Left lobe of liver (tissue), 2 donors: Measurements from ENCODE around the gene HCK. TPM values are rescaled to one million over a fixed set of nuclear protein-coding genes. Genes with fewer than 3 reads are reported as not detected.
"Not testable (repeated sequence)": the region's sequence is repeated elsewhere in the genome, so short reads cannot be mapped to it uniquely, and the experiment has no call there.

Experiments
- ATAC-seq: fragments of 200-7000 bp; cut with Tn5 transposase; one replicate; pipeline ENCODE4 v1.9.1; 2020; ENCODE audit warnings: mild to moderate bottlenecking, moderate library complexity
- DNase-seq: peaks from one replicate; pipeline ENCODE4 v3.0.0-alpha.2; 2020; ENCODE audit warnings: low spot score
- total RNA-seq: library from RNA; stranded (reverse); gene quantifications from one replicate; pipeline ENCODE4 v1.2.1, GENCODE V29; 2021
- donor health status: DM: no; HTN: no; CAD: no; lungs with moderate emphysema.
- donor health status: DM: no; HTN: yes; CAD: no.

HCK gene
- total RNA-seq, 1 donor from 2014 or later: 3.7 TPM

GRCh38 chr20:32028647-32029372 is 23.2 kb upstream of the HCK start:
- DNase-seq: no peak
- ATAC-seq: no peak

- no peak for DNase-seq
- no peak for ATAC-seq
These were observed 22.5 kb upstream of the HCK start for GRCh38 chr20:32029561-32029960.

DNA sequence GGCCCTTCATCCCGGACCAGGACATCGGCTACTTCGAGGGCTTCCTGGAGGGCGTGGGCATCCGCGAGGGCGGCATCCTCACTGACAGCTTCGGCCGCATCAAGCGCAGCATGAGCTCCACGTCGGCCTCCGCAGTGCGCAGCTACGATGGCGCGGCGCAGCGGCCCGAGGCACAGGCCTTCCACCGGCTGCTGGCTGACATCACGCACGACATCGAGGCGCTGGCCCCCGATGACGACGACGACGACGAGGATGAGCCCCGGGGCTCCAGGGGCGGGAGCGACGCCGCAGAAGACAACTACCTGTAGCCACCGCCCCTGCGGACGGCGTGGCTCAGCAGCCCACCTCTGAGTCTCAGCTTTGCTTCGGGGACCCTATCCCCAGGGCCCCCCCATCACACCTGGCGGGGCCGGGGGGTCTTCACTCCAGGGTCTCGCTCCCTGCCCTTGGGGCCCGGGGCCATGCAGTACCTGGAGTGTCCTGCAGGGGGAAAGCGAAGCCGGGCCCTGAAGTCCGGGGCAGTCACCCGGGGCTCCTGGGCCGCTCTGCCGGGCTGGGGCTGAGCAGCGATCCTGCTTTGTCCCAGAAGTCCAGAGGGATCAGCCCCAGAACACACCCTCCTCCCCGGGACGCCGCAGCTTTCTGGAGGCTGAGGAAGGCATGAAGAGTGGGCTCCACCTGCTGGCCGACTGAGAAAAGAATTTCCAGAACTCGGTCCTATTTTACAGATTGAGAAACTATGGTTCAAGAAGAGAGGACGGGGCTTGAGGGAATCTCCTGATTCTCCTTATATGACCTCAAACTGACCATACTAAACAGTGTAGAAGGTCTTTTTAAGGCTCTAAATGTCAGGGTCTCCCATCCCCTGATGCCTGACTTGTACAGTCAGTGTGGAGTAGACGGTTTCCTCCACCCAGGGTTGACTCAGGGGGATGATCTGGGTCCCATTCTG is 20.8 kb upstream of the HCK start:
- ATAC-seq (peak; percentile 95), DNase-seq (peak; percentile 79)

DNA sequence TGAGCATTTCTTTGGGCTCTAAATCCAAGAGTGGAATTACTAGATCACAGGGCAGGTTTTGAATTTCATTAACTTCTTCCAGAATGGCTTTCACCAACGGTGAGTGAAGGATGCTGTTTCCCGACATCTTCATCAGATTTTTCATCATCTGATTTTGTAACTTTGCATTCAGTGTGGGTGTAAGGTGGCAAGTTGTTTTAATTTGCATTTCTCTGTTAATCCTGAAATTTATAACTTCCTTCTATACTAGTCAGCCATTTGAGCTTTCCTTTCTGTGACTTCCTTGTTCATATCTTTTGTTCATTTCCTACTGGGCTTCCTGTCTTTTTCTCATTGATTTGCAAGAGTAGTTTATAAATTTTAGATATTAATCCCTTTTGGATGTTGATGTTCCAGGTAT is 18.7 kb upstream of the HCK start:
- no peak for ATAC-seq
- no peak for DNase-seq

DNA sequence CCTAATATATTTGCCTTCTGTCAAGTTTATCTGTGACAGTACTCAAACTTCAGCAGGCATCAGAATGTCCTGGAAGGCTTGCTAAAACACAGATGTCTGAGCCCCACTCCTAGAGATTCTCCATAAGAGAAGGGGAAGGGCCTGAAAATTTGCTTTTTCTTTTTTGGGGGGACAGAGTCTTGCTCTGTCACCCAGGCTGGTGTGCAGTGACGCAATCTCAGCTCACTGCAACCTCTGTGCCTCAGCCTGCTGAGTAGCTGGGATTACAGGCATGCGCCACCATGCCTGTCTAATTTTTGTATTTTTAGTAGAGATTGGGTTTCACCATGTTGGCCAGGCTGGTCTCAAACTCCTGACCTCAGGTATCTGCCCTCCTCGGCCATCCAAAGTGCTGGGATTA is 18.3 kb upstream of the HCK start:
- DNase-seq, ATAC-seq: not testable (repeated sequence)

DNA sequence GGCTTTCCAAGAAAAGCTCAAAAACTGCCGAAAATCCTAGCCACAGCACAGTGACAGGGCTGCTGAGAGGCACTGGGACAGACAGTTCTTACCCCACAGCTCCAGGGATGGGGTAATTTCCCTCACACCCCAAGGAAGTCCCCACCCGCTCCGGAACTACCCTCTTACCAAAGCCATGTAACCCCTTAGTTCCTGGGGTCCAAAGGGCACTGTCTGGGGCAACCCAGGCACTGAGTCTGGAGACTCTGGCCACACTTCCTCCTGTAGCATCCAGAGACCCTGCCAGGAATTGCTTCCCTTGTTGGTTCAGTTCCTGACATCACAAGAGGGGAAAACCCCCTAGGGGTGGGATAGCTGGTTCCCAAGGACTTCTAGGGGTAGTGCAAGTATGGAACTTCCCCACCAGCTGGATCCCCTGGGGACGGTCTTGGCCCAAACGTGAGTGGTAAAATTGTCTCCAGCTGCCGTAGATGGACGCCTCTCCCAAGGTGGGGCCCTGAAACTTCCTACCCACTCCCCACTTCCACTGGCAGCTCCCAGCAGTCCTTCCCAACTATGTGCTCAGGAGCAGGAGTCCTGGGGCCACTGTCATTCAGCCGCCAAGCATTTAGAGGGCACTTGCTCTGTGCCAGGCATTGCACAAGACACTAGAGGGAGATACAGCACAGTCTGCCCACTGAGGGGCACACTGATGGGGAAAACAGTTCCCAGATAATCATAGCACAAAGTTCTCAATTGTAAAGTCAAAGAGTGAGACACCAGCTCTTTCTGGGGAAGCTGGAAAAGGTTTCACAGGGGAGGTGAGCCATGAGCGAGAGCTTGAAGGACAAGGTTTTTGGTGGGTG is 17.2 kb upstream of the HCK start:
- ATAC-seq (peak; percentile 9), DNase-seq (no peak)

- no peak for DNase-seq
- ATAC-seq: no peak
These were observed 16.6 kb upstream of the HCK start for GRCh38 chr20:32035426-32035779.

DNA sequence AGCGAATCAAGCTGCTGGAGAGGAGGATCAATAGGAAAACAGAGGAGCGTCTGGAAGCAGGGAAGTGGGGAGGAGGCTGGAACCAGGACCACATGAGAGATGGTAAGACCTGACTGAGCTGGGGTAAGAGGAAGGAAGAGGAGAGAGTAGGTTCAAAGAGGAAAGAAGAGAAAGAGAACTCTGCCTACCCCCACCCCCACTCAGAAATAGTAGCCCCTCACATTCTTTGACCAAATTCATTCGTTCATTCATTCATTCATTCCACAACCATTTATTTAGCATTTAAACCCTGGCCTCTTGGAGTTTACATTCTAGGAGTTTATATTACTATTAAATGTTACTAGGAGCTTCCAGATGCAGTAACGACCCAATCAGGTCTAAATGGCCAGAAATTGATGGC is 15.8 kb upstream of the HCK start:
- no peak for ATAC-seq
- DNase-seq: no peak

DNA sequence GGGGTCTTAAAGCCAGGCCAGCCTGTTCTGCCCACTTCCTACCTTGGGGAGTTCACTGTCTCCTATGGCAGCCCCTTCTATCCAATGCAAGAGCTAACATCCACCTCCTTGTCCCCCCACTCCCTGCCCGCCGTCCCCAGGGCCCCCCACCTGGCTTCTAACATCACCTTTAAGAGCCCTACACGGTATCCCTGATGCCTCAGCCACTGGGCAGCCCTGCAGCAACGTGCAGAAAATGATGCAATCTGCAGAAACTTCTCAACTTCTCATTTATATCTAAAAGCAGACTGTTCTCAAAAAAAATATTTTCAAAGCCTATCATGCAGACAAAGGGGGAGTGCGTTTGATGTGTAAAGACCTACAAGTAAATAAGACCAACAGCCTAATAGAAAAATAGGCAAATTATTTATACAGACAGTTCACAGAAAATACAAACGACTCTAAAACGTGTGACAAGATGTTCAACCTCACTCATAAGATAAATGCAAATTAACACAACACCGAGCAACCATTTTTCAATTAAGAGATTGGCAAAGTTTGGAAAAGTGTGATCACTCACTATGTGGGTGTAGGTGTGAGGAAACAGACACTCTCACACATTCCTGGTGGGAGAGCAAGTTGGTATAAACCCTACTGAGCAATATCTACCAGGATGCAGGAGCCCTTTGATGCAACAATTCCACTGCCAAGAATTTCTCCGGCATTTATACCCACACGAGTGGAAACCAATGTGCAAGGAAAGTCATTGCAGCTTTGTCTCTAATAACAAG is 15.1 kb upstream of the HCK start:
- no peak for ATAC-seq
- no peak for DNase-seq

DNA sequence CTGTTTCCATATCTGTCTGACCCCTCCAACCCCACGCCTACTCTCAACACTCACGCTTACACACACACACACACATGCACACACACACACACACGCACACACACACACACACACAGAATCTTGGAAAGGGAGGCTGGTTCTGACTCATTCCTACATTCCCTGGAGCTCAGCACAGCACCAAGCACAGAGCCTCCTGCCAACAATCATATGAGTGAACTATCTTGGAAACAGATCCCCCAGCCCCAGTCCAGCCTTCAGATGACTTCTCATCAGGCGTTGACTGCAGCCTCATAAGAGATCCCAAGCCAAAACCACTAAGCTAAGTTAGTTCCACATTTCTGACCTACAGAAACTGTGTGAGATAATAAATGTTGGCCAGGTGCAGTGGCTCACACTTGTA is 14.1 kb upstream of the HCK start:
- no peak for ATAC-seq
- no peak for DNase-seq

- no peak for DNase-seq
- ATAC-seq: peak; percentile 63
These were observed 11.7 kb upstream of the HCK start for GRCh38 chr20:32040142-32040953.

DNA sequence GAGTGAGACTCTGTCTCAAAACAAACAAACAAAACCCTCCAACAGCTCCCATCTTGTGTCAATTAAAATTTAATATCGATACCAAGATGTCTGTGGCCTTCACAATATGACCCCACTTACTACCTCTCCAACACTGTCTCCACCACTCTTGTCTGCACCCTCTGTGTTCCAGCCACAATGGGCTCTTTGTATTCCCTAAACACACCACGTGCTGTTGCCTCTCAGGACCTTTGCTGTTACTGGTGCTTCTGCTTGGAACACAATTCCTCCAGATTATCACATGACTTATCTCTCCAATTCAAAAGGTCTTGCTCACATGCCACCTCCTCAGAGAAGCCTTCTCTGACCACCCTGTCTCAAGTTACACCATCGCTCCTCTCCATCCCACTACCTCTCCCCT is 6.0 kb upstream of the HCK start:
- no peak for ATAC-seq
- no peak for DNase-seq

DNA sequence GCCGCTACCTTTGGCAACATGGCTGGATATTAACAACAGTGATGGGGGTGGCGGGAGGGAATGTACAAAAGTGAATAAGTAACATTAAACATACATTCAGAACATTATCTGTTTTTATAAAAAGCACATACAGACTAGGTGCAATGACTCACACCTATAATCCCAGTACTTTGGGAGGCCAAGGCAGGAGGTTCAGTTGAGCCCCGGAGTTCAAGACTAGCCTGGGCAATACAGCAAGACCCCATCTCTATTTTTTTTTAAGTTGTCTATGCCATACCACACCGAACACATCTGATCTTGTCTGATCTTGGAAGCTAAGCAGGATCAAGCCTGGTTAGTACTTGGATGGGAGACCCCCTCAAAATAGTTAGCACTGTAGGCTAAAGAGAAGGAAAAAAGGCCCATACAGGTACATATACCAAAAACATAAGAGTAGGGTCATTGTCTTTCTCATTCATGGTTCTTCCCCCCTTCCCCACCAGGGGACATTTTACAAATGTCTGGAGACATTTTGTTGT is 1.7 kb upstream of the HCK start:
- ATAC-seq (no peak), DNase-seq (no peak)

DNA sequence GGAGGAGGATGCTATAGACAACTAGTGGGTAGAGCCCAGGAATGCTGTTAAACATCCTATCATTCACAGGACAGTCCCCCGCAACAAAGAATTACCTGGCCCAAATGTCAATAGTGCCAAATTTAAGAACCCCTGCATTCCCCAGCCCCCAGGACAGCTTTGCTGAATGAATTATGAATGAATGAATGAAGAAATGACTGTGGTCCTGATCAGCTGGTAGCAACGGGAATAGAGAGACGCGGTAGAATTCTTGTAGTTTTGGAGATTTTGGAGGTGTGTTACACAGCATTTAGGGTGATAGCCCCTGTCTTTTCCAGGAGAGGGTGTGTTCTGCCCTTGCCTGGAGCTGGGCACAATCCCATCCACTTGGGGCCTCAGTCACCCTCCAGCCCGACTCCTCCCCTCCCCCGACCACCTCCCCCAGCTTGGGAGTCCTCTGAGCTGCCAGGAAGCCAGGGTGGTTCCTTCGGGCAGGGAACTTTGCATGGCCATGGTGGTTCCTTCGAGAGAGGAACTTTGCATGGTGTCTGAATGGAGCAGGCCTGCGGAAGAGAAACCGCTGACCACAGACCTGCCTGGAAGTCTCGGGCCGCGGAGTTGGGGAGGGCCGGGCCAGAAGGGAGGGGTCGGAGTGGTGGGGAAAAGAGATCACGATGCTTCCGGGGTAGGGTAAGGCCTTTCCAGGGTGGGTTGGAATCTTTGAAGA is 1.0 kb upstream of the HCK start:
- ATAC-seq: peak; percentile 67
- DNase-seq: no peak

DNA sequence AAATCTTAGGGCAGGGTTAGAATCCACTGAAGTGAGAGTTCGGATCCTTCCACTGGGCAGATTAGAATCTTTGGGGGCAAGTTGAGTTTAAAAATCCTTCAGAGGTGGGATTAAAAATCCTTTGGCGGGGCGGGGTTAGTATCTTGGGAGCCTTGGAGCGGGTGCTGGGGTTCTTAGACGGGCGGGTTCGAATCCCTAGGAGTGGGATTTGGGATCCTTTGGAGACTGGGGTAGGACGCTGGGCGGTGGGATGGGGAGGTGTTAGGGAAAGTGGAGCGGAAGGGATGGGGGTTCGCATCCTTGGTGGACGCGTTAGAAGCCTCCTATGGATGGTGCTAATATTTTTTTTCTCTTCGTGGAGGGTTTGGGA is 337 bp upstream of the HCK start:
- no peak for DNase-seq
- ATAC-seq: no peak

DNA sequence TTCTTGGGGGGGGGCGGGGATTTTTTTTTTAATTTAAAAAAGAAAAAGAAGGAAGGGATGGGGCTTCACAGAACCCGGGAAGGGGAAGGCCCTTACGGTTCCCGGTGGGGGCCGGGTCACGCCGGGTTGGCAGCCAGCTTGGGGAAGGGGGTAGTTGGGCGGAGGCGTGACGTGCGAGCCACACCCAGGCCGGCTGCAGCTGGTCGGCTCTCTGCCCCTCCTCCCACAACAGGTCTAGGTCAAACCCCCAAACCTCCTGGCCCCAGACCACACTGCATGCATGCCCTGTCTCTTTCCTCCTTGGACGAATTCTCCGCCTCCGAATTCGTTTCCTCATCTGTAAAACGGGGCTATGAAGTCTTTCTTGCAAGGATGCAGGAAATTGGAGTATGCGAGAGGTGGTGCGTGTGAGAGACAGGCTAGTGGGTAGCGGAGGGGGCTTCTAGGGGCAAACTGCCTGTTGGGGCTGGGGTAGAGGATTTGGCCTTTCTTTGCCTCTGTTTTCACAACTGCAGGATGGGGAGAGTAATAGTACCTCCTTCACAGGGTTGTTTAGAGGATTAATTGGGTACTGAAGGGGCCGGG is 828 bp downstream of the HCK start:
- DNase-seq (no peak), ATAC-seq (peak; percentile 64)

- ATAC-seq (no peak), DNase-seq (no peak)
These were observed 1.6 kb downstream of the HCK start for GRCh38 chr20:32053648-32054047.

DNA sequence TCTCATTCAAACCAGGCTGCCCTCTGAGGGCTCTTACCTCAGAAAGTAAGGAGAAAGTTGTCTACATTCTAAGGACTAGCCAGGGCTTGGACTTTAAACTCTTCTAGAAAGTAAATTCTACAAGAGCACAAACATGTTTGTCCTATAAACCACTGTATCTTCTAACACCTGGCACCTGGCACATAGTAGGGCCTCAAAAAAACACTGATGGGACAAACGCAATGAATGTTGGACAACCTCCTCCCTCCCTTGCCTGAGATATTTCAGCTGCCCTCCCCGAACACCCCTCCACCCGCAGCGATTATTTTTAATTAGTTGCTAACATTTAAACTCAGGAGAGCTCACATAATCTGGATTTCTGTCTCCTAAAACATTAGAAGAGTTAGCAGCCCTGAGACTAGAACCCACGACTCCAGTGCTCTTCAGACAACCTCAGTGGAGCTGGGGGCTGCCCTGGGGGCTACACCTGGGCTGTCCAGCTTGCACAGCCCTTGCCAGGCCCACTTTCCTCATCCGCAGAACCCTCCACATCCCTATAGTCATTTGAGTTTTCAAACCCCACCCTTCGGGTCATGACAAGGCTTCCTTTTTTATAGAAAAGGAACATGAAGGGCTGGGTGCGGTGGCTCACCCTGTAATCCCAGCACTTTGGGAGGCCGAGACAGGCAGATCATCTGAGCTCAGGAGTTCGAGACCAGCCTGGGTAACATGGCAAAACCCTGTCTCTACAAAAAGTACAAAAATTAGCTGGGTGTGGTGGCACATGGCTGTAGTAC is 4.9 kb downstream of the HCK start:
- DNase-seq (no peak), ATAC-seq (peak; percentile 13)
